ENCODE measurements around the gene HTT. TPM values are rescaled to one million over a fixed set of nuclear protein-coding genes. Genes with fewer than 3 reads are reported as not detected.

The HTT gene
- total RNA-seq, 1 experiment from 2014 or later, result 64.4 TPM

GRCh38 chr4:3248811-3249661 lies 174.6 kb downstream of the HTT start, which contains the start of gene MSANTD1:
MSANTD1 (plus strand) TSS chr4:3249159; CDS start chr4:3249223, 64 bp downstream.
- Histone ChIP-seq H3K79me1 (ENCODE audit: insufficient read depth, low read depth, low read length, poor library complexity, severe bottlenecking) (no peaks in the 10 kb centered on the region), H3K18ac (ENCODE audit: insufficient read length, low read depth, low read length) (no peak within 1 kb of the TSS), H2BK15ac (ENCODE audit: low read depth, low read length) (no peak within 1 kb of the TSS), H3K4ac (ENCODE audit: low read depth, low read length) (no peak within 1 kb of the TSS; the same call in 1 of the 2 replicates), H2BK12ac (ENCODE audit: insufficient read length, low read depth, low read length) (no peak within 1 kb of the TSS), H3K14ac (ENCODE audit: insufficient read depth, low read length) (no peak within 1 kb of the TSS; the same call in 1 of the 2 replicates), H3K4me2 (ENCODE audit: insufficient read depth, insufficient read length, low read length) (no peak within 1 kb of the TSS), H3K79me2 (ENCODE audit: insufficient read depth, low read length) (no peaks in the 10 kb centered on the region), H3K23me2 (ENCODE audit: insufficient read length, low read depth, low read length, poor library complexity, severe bottlenecking) (no peaks in the 10 kb centered on the region), H4K91ac (ENCODE audit: insufficient read length, low read depth, low read length) (peak within 1 kb of the TSS; percentile 25), H3K9ac (ENCODE audit: extremely low read depth, insufficient read length, low read length) (no peak within 1 kb of the TSS), H3K56ac (ENCODE audit: insufficient read length, low read depth, low read length) (no peak within 1 kb of the TSS), H3K27me3 (ENCODE audit: insufficient read depth, low read length) (no peaks in the 10 kb centered on the region), H3K9me3 (ENCODE audit: control insufficient read depth, low read depth, low read length) (no peaks in the 10 kb centered on the region), H2AFZ (ENCODE audit: low read length) (no peak within 1 kb of the TSS), H2BK20ac (ENCODE audit: low read depth, low read length, poor library complexity, severe bottlenecking) (no peak within 1 kb of the TSS), H3K23ac (ENCODE audit: insufficient read length, low read depth, low read length) (no peak within 1 kb of the TSS), H4K20me1 (ENCODE audit: control insufficient read depth, insufficient read depth, insufficient read length) (peaks cover 4% of the 10 kb centered on the region), H3K27ac (ENCODE audit: insufficient read length, low read depth, low read length) (no peak within 1 kb of the TSS), H3T11ph (ENCODE audit: low read length) (no peak within 1 kb of the TSS), H2BK5ac (ENCODE audit: insufficient read length, low read length) (no peak within 1 kb of the TSS), H2AK5ac (ENCODE audit: insufficient read length, low read length) (no peak within 1 kb of the TSS), H4K8ac (replicated peaks; ENCODE audit: insufficient read length, low read depth, low read length) (no peak within 1 kb of the TSS), H2BK120ac (ENCODE audit: low read depth, low read length, poor library complexity, severe bottlenecking) (no peak within 1 kb of the TSS), H4K5ac (ENCODE audit: insufficient read length, low read depth, low read length) (no peak within 1 kb of the TSS), H3K4me1 (ENCODE audit: insufficient read depth, low read length) (no peaks in the 10 kb centered on the region; the same call in 1 of the 2 replicates)
- DNase-seq, result no peak
- WGBS (ENCODE audit: extremely low coverage, insufficient read length, low lambda C conversion rate), result no CpG with 5 or more reads among the region's 72 CpGs
- Mint-ChIP-seq H3K27me3 (ENCODE audit: low read depth) (no peaks in the 10 kb centered on the region; the same call in 1 of the 2 replicates), H3K27ac (no peak within 1 kb of the TSS), H3K4me1 (peaks cover 4 to 13% of the 10 kb centered on the region in 2 experiments), H3K9me3 (no peaks in the 10 kb centered on the region), H3K36me3 (ENCODE audit: insufficient read depth in 1 of 3, low read depth in 3 of 3) (no peaks in the 10 kb centered on the region), H3K4me3 (no peak within 1 kb of the TSS)
- TF ChIP-seq CTCF (conservative IDR thresholded peaks at IDR 0.05), result no peak
